Endothelial cell of umbilical vein (primary cell): ENCODE data around the gene DEPDC5. TPM values are rescaled to one million over a fixed set of nuclear protein-coding genes. Genes with fewer than 3 reads are reported as not detected.
"Not testable (repeated sequence)": the region's sequence is repeated elsewhere in the genome, so short reads cannot be mapped to it uniquely, and the experiment has no call there.

ENCODE experiments used
- BruUV-seq: library from RNA; stranded (reverse); fragments of 400-500 nt; replicated peaks from 2 replicates; lab custom pipeline; 2021; lab: Mats Ljungman, UMichigan
- CTCF ChIA-PET: fragments of 300-600, 350-600 bp; sonication (Branson Sonifier 250); formaldehyde crosslinking; loops from one replicate; lab custom pipeline; 2021; ENCODE audit warnings: antibody characterized with exemption, inconsistent platforms; lab: Charles Lee
- POLR2A ChIA-PET: fragments of 300-600, 350-600 bp; sonication (Branson Sonifier 250); formaldehyde crosslinking; loops from one replicate; lab custom pipeline; 2021; ENCODE audit warnings: antibody characterized with exemption, inconsistent platforms; lab: Charles Lee
- DNase-seq: peaks from one replicate; pipeline ENCODE4 v3.0.0-alpha.2; 2011; ENCODE audit warnings: low read depth, low spot score
- FAIRE-seq: peaks from 2 replicates; lab custom pipeline; 2011; peaks lifted over from hg19 to GRCh38; lab: Jason Lieb, UNC
- H2AFZ ChIP-seq: 2 replicates; pipeline ENCODE4 v1.6.0; 2012; ENCODE audit warnings: low read depth, low read length, control low read depth, inconsistent platforms
- H3K27ac ChIP-seq: 2 replicates; pipeline ENCODE4 v1.5.1; 2011; ENCODE audit warnings: low read depth, mild to moderate bottlenecking, control low read depth, low read length, moderate library complexity; ENCODE audit not compliant: insufficient read depth
- H3K27me3 ChIP-seq, 2 experiments: 2 replicates each; pipeline versions ENCODE4 v1.6.0 to v1.6.1; 2011; ENCODE audit warnings: low read length in 2 of 2, mixed read lengths in 1 of 2; ENCODE audit not compliant: control insufficient read depth in 2 of 2, insufficient read depth in 2 of 2
- H3K36me3 ChIP-seq, 2 experiments: 2 replicates in 1 of 2; 3 replicates in 1 of 2; pipeline ENCODE4 v1.5.1; 2011; ENCODE audit warnings: low read length in 2 of 2, mild to moderate bottlenecking in 1 of 2, moderate library complexity in 1 of 2; ENCODE audit not compliant: control insufficient read depth in 2 of 2, insufficient read depth in 2 of 2; ENCODE audit errors: extremely low read depth in 1 of 2
- H3K4me1 ChIP-seq: 3 replicates; pipeline ENCODE4 v1.5.1; 2011; ENCODE audit warnings: mild to moderate bottlenecking, low read length; ENCODE audit not compliant: control insufficient read depth, insufficient read depth; ENCODE audit errors: extremely low read depth
- H3K4me2 ChIP-seq: 2 replicates; pipeline ENCODE4 v1.6.1; 2011; ENCODE audit warnings: low read length, control low read depth, mixed read lengths; ENCODE audit not compliant: insufficient read depth
- H3K4me3 ChIP-seq, 3 experiments: fragments of 200-600 bp in 1 of 3; sonication (generic), shearing (Covaris generic) in 1 of 3; replicated peaks in 1 of 3; 2 replicates each; pipeline ENCODE4 v1.5.1; 2011 to 2016; ENCODE audit warnings: control low read depth in 3 of 3, low read length in 3 of 3, mild to moderate bottlenecking in 2 of 3, inconsistent platforms in 1 of 3, low read depth in 1 of 3, moderate library complexity in 1 of 3; ENCODE audit not compliant: insufficient read depth in 1 of 3
- H3K79me2 ChIP-seq: 2 replicates; pipeline ENCODE4 v1.6.0; 2012; ENCODE audit warnings: low read length, inconsistent platforms; ENCODE audit not compliant: control insufficient read depth, insufficient read depth
- H3K9ac ChIP-seq: replicated peaks from 2 replicates; pipeline ENCODE3; 2011; ENCODE audit warnings: low read length, control low read depth; ENCODE audit not compliant: insufficient read depth; ENCODE audit errors: extremely low read depth
- H3K9me1 ChIP-seq: replicated peaks from 3 replicates; pipeline ENCODE4 v1.6.0; 2011; ENCODE audit warnings: mild to moderate bottlenecking, low read length; ENCODE audit not compliant: control insufficient read depth, insufficient read depth; ENCODE audit errors: extremely low read depth
- H3K9me3 ChIP-seq: replicated peaks from 2 replicates; pipeline ENCODE4 v1.5.1; 2012; ENCODE audit warnings: low read length, inconsistent platforms; ENCODE audit not compliant: control insufficient read depth, insufficient read depth
- H4K20me1 ChIP-seq: replicated peaks from 2 replicates; pipeline ENCODE3; 2011; ENCODE audit warnings: mild to moderate bottlenecking, low read length; ENCODE audit not compliant: control insufficient read depth, insufficient read depth; ENCODE audit errors: extremely low read depth
- CTCF ChIP-seq, 2 donors: IDR thresholded peaks; 1 replicate in 1 of 2; 2 replicates in 1 of 2; pipeline ENCODE4 v1.5.1; 2011; ENCODE audit warnings: low read length in 2 of 2, mild to moderate bottlenecking in 2 of 2, moderate library complexity in 2 of 2, control low read depth in 1 of 2, inconsistent platforms in 1 of 2, low read depth in 1 of 2; ENCODE audit not compliant: insufficient read depth in 1 of 2; ENCODE audit errors: extremely low read depth in 1 of 2
- EZH2 ChIP-seq: IDR thresholded peaks from 2 replicates; pipeline ENCODE4 v1.6.1; 2012; ENCODE audit warnings: borderline replicate concordance, low read depth, mild to moderate bottlenecking, moderate library complexity, low read length, inconsistent platforms; ENCODE audit not compliant: severe bottlenecking
- FOS ChIP-seq: IDR thresholded peaks from 2 replicates; pipeline ENCODE4 v1.6.1; 2011; ENCODE audit warnings: mild to moderate bottlenecking, low read length, moderate library complexity, borderline replicate concordance; ENCODE audit not compliant: insufficient read depth
- GATA2 ChIP-seq: IDR thresholded peaks from 2 replicates; pipeline ENCODE4 v1.7.0; 2011; ENCODE audit warnings: low read depth, mild to moderate bottlenecking, moderate library complexity, mixed read lengths, low read length; ENCODE audit not compliant: insufficient read length, insufficient read depth
- JUN ChIP-seq: IDR thresholded peaks from 2 replicates; pipeline ENCODE4 v1.6.1; 2011; ENCODE audit warnings: borderline replicate concordance, low read depth; ENCODE audit not compliant: insufficient read length, insufficient read depth
- MYC ChIP-seq: IDR thresholded peaks from one replicate; pipeline ENCODE4 v1.6.1; 2011; ENCODE audit warnings: mild to moderate bottlenecking, low read depth, low read length
- POLR2A ChIP-seq: IDR thresholded peaks from 2 replicates; pipeline ENCODE4 v1.6.1; 2012; ENCODE audit warnings: low read depth, mild to moderate bottlenecking, control low read depth, low read length
- POLR2AphosphoS5 ChIP-seq: IDR thresholded peaks from 2 replicates; pipeline ENCODE4 v1.6.1; 2012; ENCODE audit warnings: low read depth, mild to moderate bottlenecking, control low read depth, low read length, moderate library complexity; ENCODE audit not compliant: insufficient read depth
- dilution Hi-C: fragments of 300-500 bp; cut with MboI; formaldehyde crosslinking; loops from one replicate; pipeline ENCODE4 v1.15.0; 2019; ENCODE audit warnings: low sequenced_read_pairs; ENCODE audit not compliant: extremely low pct_ligation_motif_present
- intact Hi-C: fragments of 100-400 bp; cut with micrococcal nuclease; formaldehyde crosslinking; loops from one replicate; pipeline ENCODE4 v1.10.0; 2022
- polyA plus RNA-seq, 4 experiments: library from polyadenylated mRNA; depleted of rRNA in 3 of 4; stranded (reverse) in 3 of 4; unstranded in 1 of 4; fragments of >200 nt; gene quantifications; 2 replicates each; pipeline versions ENCODE4 v1.2.1 to v1.2.3, GENCODE V29; 2011 to 2012; ENCODE audit warnings: missing spikeins in 1 of 4
- total RNA-seq: library from RNA; stranded (reverse); gene quantifications from 2 replicates; pipeline ENCODE4 v1.2.3, GENCODE V29; 2021
- TF ChIP-seq, protein P1 (sequence below): IDR thresholded peaks from 2 replicates; pipeline ENCODE4 v1.6.1; 2011; ENCODE audit not compliant: insufficient read depth, insufficient read length

The DEPDC5 gene
- total and polyA plus RNA-seq, 2 donors (not counting 3 experiments of a cell fraction or from before 2014, with no cell fraction given) = 13.1 to 36.6 TPM

DNA sequence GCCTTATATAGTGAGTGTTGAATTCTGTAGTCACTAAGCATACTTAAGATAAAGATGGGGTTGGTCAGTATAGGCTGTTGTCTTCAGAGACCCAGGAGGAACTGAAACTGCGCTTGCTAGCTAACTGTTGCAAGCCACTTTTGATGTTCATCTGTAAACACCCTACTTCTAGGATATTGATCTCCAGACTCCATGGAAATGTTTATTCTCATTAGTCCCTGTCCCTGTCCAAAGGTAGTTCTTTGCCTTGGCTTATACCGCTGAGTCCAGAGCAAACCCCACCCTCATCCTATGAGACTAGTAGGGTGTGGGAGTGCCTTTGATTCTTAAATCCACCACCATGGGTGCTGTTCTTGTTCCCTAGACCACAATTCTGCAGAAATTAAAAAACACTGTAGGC, 36.4 kb downstream of the DEPDC5 start:
- H3K36me3 ChIP-seq = no peaks in the 10 kb centered on the region
- ChIA-PET POLR2A (no interaction called here), CTCF (no interaction called here)
- H3K27ac ChIP-seq = no peak overlapping the region
- no peaks in the 10 kb centered on the region for H3K4me1 ChIP-seq
- BruUV-seq = no TSS peak
- H3K27me3 ChIP-seq = no peaks in the 10 kb centered on the region
- intact Hi-C loops (no loop called here), dilution Hi-C loops (no loop called here)
- H4K20me1 ChIP-seq = no peaks in the 10 kb centered on the region
- no peaks in the 10 kb centered on the region for H3K9me3 ChIP-seq
- H2AFZ ChIP-seq = no peak overlapping the region
- H3K9ac ChIP-seq = no peak overlapping the region
- no peak for DNase-seq
- no peak overlapping the region for H3K4me3 ChIP-seq
- H3K4me2 ChIP-seq = no peak overlapping the region
- no peak for FAIRE-seq
- H3K9me1 ChIP-seq = no peaks in the 10 kb centered on the region
- no peak for TF ChIP-seq EZH2
- TF ChIP-seq JUN = no peak
- no peak for TF ChIP-seq FOS
- TF ChIP-seq MYC = no peak
- TF ChIP-seq CTCF (IDR thresholded peaks at IDR 0.05; ENCODE audit: extremely low read depth in 1 of 2, insufficient read depth in 1 of 2, low read depth in 1 of 2, low read length in 2 of 2) = no peak
- TF ChIP-seq, protein P1, sequence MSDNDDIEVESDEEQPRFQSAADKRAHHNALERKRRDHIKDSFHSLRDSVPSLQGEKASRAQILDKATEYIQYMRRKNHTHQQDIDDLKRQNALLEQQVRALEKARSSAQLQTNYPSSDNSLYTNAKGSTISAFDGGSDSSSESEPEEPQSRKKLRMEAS = no peak
- no peak for TF ChIP-seq POLR2A
- no peak for TF ChIP-seq POLR2AphosphoS5
- TF ChIP-seq GATA2 = no peak
- H3K79me2 ChIP-seq = no peaks in the 10 kb centered on the region

DNA sequence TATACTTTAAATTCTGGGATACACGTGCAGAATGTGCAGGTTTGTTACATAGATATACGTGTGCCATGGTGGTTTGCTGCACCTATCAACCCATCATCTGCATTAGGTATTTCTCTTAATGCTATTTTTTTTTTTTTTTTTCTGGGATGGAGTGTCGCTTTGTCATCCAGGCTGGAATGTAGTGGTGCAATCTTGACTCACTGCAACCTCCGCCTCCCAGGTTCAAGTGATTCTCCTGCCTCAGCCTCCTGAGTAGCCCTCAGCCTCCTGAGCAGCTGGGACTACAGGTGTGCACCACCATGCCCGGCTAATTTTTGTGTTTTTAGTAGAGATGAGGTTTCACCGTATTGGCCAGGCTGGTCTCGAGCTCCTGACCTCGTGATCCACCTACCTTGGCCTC, 45.5 kb downstream of the DEPDC5 start:
- CTCF ChIA-PET, H3K9me3 ChIP-seq, H3K27me3 ChIP-seq, H3K27ac ChIP-seq, intact Hi-C loops, H3K4me2 ChIP-seq, H3K9me1 ChIP-seq, H4K20me1 ChIP-seq, dilution Hi-C loops, H3K4me1 ChIP-seq, H3K9ac ChIP-seq, FAIRE-seq, POLR2A ChIA-PET, DNase-seq, H3K79me2 ChIP-seq, BruUV-seq, H3K4me3 ChIP-seq, H2AFZ ChIP-seq: not testable (repeated sequence)
- peaks cover 5 to 16% of the 10 kb centered on the region in 2 experiments for H3K36me3 ChIP-seq
